ENCODE data around the gene TSPAN16. TPM values are rescaled to one million over a fixed set of nuclear protein-coding genes. Genes with fewer than 3 reads are reported as not detected.

The TSPAN16 gene
- total and polyA plus RNA-seq, 2 experiments from 2014 or later, result not detected

GRCh38 chr19:11364296-11364904 lies 68.4 kb downstream of the TSPAN16 start (continued):
- TF ChIP-seq ZNF462 (CRISPR knock-in tag; IDR thresholded peaks at IDR 0.05) (no peak), POLR2AphosphoS5 (IDR thresholded peaks at IDR 0.05; ENCODE audit: low read depth) (no peak)

GRCh38 chr19:11364935-11365334 lies 69.0 kb downstream of the TSPAN16 start:
- Histone ChIP-seq H3K4me2 (no peak overlapping the region), H3K79me2 (replicated peaks; ENCODE audit: insufficient read depth) (no peaks in the 10 kb centered on the region), H3K9me2 (ENCODE audit: insufficient read depth) (no peaks in the 10 kb centered on the region), H3K4me3 (no peak overlapping the region), H2AFZ (no peak overlapping the region), H3K36me3 (ENCODE audit: insufficient read depth) (no peaks in the 10 kb centered on the region), H3K27me3 (ENCODE audit: insufficient read depth) (no peaks in the 10 kb centered on the region), H3K27ac (ENCODE audit: low read depth) (no peak overlapping the region), H4K20me1 (replicated peaks; ENCODE audit: insufficient read depth) (peaks cover 5% of the 10 kb centered on the region; the same call in 1 of the 2 replicates), H3F3A (replicated peaks; ENCODE audit: low read depth) (no peaks in the 10 kb centered on the region), H3K4me1 (ENCODE audit: insufficient read depth) (peaks cover 6% of the 10 kb centered on the region; the same call in 1 of the 2 replicates)
- Mint-ChIP-seq H3K27me3 (ENCODE audit: insufficient read depth, low read depth, poor library complexity) (peaks cover 15% of the 10 kb centered on the region), H3K36me3 (ENCODE audit: low read depth) (0 out of 3 replicates have a peak, but pooled peaks cover 3% of the 10 kb centered on the region), H3K4me3 (no peak overlapping the region), H3K27ac (no peak overlapping the region), H3K9me3 (no peaks in the 10 kb centered on the region), H3K4me1 (peaks cover 12% of the 10 kb centered on the region)
- no peak for ATAC-seq
- DNase-seq (ENCODE audit: low spot score), result no peak
- TF ChIP-seq STAT1 (IDR thresholded peaks at IDR 0.05; ENCODE audit: unreplicated experiment) (no peak), EZH2 (IDR thresholded peaks at IDR 0.05; ENCODE audit: low read depth, unreplicated experiment) (no peak), EZH2phosphoT487 (IDR thresholded peaks at IDR 0.05; ENCODE audit: unreplicated experiment) (no peak), POLR2AphosphoS5 (IDR thresholded peaks at IDR 0.05; ENCODE audit: low read depth) (no peak), NANOG (IDR thresholded peaks at IDR 0.05; ENCODE audit: borderline replicate concordance) (no peak), ZNF331 (CRISPR knock-in tag; IDR thresholded peaks at IDR 0.05; ENCODE audit: low read depth) (no peak), JUNB (IDR thresholded peaks at IDR 0.05; ENCODE audit: unreplicated experiment) (no peak), CTCF (conservative IDR thresholded peaks at IDR 0.05; ENCODE audit: low read depth in 2 of 2) (no peak), ETS1 (IDR thresholded peaks at IDR 0.05) (no peak)
